Neural crest cell (in vitro differentiated cells): ENCODE measurements around the gene DOCK8. TPM values are rescaled to one million over a fixed set of nuclear protein-coding genes. Genes with fewer than 3 reads are reported as not detected.

Source experiments
- DNase-seq: peaks from one replicate; pipeline ENCODE4 v3.0.0; 2021; ENCODE audit warnings: low read depth, mixed read lengths, low spot score
- H3K27ac Mint-ChIP-seq: one replicate; pipeline ENCODE4 v1.8.0; 2021; ENCODE audit warnings: mild to moderate bottlenecking, mixed read lengths; ENCODE audit not compliant: unreplicated experiment
- H3K27me3 Mint-ChIP-seq: 2 replicates; pipeline ENCODE4 v1.8.0; 2021; ENCODE audit warnings: low read depth, mild to moderate bottlenecking, mixed read lengths
- H3K36me3 Mint-ChIP-seq: 2 replicates; pipeline ENCODE4 v1.8.0; 2021; ENCODE audit warnings: low read depth, mild to moderate bottlenecking, mixed read lengths
- H3K4me1 Mint-ChIP-seq: 2 replicates; pipeline ENCODE4 v1.8.0; 2021; ENCODE audit warnings: mixed read lengths
- H3K4me3 Mint-ChIP-seq: one replicate; pipeline ENCODE4 v1.8.0; 2021; ENCODE audit warnings: mild to moderate bottlenecking, mixed read lengths
- H3K9me3 Mint-ChIP-seq: 2 replicates; pipeline ENCODE4 v1.8.0; 2021; ENCODE audit warnings: mixed read lengths
- CTCF ChIP-seq: fragments of 200-600 bp; sonication (generic); conservative IDR thresholded peaks from 2 replicates; pipeline ENCODE4 v1.5.0; 2021; ENCODE audit warnings: antibody characterized with exemption, mild to moderate bottlenecking
- total RNA-seq: library from RNA; stranded (reverse); gene quantifications from 2 replicates; pipeline ENCODE4 v1.2.1, GENCODE V29; 2021

The DOCK8 gene
- total RNA-seq, 1 donor from 2014 or later: 0.58 TPM

DNA sequence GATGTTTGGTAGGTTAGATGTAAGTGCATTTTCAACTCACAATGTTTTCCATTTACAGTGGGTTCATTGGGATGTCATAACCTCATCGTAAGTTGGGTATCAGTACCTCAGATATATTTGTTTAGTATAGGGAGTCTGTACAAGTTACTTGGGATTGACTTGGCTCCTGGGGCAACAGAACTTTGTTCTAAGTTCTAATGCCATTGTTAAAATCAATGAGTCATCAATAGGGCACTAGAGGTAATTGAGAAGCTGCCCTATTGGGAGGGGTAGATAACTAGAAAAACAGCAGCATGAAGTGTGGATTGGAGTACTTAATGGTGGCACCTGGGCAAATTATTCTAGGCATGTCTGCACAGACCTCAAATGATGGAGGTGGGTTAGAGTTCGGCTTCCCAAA is 272.8 kb downstream of the DOCK8 start:
- no peaks in the 10 kb centered on the region for H3K9me3 Mint-ChIP-seq
- H3K4me3 Mint-ChIP-seq: no peak overlapping the region
- no peaks in the 10 kb centered on the region for H3K4me1 Mint-ChIP-seq
- DNase-seq: no peak
- no peak overlapping the region for H3K27ac Mint-ChIP-seq
- H3K36me3 Mint-ChIP-seq: peaks cover 2% of the 10 kb centered on the region
- H3K27me3 Mint-ChIP-seq: no peaks in the 10 kb centered on the region
- no peak for TF ChIP-seq CTCF

DNA sequence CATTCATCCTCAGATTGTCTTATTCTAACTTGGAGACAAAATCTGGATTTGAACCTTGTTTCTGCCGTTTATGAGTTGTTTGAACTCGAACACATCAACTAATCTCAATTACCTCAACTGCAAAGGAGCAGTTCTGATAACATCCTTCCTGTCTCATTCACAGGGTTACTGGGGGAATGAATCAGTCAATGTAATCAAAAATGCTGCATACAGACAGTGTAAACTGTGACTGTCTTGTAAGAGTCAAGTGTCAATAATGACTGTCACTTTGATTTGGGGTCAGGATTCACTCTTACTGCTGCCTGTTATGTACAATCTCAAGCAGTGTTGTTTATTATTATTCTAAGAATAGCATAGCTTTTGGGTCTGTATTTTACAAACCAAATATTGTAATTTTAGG is 273.8 kb downstream of the DOCK8 start:
- Mint-ChIP-seq H3K4me1 (no peaks in the 10 kb centered on the region), H3K36me3 (peaks cover 2% of the 10 kb centered on the region), H3K4me3 (no peak overlapping the region), H3K27ac (no peak overlapping the region), H3K27me3 (no peaks in the 10 kb centered on the region), H3K9me3 (no peaks in the 10 kb centered on the region)
- no peak for DNase-seq
- no peak for TF ChIP-seq CTCF

DNA sequence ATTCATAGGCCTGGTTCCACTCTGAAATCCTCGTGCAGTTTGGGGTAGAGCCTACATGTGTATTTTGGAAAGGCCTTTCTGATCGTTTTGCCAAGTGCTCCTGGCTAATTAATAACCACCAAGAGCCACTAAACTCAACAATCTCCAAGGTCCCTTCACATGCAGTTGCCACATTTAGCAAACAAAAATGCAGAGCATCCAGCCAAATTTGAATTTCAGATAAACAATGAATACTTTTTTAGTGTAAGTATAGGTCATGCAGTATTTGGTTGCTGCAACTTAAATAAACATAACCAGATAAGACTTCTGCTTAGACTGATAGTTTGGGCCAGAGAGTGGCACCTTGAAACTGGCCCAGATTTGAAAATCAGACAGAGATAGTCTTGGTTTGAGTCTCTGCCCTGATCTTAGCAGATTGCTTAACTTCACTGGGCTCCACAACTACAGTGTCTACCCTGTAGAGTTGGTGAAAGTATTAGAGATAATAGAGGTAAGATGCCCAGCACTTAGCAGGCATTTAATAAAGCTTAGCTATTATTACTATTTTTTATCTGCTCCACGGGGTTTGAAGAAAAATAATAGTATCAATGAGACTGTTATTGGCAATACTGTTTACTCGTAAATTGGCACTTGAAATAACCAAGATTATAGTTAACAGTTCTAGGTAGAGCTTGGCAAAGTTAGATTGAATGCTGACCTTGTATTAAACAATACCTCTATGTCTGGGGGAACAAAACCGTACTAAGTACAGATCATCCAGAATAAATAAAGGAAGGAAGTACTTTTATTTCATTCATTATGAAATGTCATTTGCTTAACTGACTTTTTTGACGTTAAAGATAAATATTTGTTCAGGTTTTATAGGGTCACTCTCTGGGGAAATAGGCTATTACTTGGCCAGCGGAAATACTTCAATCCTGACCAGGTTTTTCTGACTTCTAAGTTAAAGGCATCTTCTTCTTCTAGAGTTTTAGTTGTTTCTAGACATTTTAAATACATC is 274.8 kb downstream of the DOCK8 start:
- no peak for DNase-seq
- no peak overlapping the region for H3K27ac Mint-ChIP-seq
- TF ChIP-seq CTCF: no peak
- H3K9me3 Mint-ChIP-seq: no peaks in the 10 kb centered on the region
- H3K4me3 Mint-ChIP-seq: no peak overlapping the region
- no peaks in the 10 kb centered on the region for H3K36me3 Mint-ChIP-seq
- H3K4me1 Mint-ChIP-seq: no peaks in the 10 kb centered on the region
- H3K27me3 Mint-ChIP-seq: no peaks in the 10 kb centered on the region

GRCh38 chr9:494764-495163 is 280.1 kb downstream of the DOCK8 start:
- no peak overlapping the region for H3K27ac Mint-ChIP-seq
- no peak for DNase-seq

GRCh38 chr9:495739-496138 is 281.1 kb downstream of the DOCK8 start:
- peaks cover 12% of the 10 kb centered on the region for H3K27me3 Mint-ChIP-seq
- DNase-seq: no peak

More at GRCh38 chr9:494764-495163, 280.1 kb downstream of the DOCK8 start:
- no peak for TF ChIP-seq CTCF
- Mint-ChIP-seq H3K36me3 (no peaks in the 10 kb centered on the region), H3K4me3 (no peak overlapping the region), H3K4me1 (peaks cover 12% of the 10 kb centered on the region), H3K9me3 (no peaks in the 10 kb centered on the region), H3K27me3 (peaks cover 4% of the 10 kb centered on the region)

More at GRCh38 chr9:495739-496138, 281.1 kb downstream of the DOCK8 start:
- Mint-ChIP-seq H3K4me1 (peaks cover 12% of the 10 kb centered on the region), H3K36me3 (no peaks in the 10 kb centered on the region), H3K9me3 (no peaks in the 10 kb centered on the region), H3K4me3 (no peak overlapping the region), H3K27ac (no peak overlapping the region)
- TF ChIP-seq CTCF: no peak
